ENCODE results near the gene SLC51A. TPM values are rescaled to one million over a fixed set of nuclear protein-coding genes. Genes with fewer than 3 reads are reported as not detected.

The SLC51A gene
- total RNA-seq, 1 donor from 2014 or later = not detected

DNA sequence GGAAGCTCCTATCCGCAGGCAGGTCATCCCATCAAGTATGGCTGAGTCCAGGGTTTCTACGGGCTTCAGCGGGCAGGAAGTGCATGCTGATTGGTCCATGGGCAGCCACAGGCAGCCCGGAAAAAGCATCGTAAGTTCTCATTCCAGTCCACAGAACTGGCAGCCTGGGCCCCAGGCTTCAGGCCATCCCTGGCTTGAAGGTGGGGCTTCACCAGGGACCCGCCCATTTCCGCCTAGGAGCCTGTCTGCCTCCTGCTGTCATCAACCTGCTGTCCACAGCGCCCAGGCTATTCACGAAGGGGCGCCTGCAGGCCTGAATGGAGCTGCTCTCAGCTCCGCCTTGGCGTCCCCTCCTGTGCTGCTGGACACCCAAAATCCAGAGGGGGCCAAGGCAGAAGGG is 57.3 kb downstream of the SLC51A start:
- H3K4me3 Mint-ChIP-seq = no peak overlapping the region
- H3K27me3 Mint-ChIP-seq (ENCODE audit: low read depth) = no peaks in the 10 kb centered on the region
- no peak for DNase-seq (ENCODE audit: low spot score in 2 of 2, unreplicated experiment in 2 of 2)
- H3K9me3 Mint-ChIP-seq = peaks cover 10% of the 10 kb centered on the region
- H3K36me3 Mint-ChIP-seq = peaks cover 30% of the 10 kb centered on the region
- H3K27ac Mint-ChIP-seq = no peak overlapping the region
- TF ChIP-seq, protein P1, sequence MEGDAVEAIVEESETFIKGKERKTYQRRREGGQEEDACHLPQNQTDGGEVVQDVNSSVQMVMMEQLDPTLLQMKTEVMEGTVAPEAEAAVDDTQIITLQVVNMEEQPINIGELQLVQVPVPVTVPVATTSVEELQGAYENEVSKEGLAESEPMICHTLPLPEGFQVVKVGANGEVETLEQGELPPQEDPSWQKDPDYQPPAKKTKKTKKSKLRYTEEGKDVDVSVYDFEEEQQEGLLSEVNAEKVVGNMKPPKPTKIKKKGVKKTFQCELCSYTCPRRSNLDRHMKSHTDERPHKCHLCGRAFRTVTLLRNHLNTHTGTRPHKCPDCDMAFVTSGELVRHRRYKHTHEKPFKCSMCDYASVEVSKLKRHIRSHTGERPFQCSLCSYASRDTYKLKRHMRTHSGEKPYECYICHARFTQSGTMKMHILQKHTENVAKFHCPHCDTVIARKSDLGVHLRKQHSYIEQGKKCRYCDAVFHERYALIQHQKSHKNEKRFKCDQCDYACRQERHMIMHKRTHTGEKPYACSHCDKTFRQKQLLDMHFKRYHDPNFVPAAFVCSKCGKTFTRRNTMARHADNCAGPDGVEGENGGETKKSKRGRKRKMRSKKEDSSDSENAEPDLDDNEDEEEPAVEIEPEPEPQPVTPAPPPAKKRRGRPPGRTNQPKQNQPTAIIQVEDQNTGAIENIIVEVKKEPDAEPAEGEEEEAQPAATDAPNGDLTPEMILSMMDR (IDR thresholded peaks at IDR 0.05; ENCODE audit: unreplicated experiment) = no peak
- H3K4me1 Mint-ChIP-seq = peaks cover 5% of the 10 kb centered on the region

DNA sequence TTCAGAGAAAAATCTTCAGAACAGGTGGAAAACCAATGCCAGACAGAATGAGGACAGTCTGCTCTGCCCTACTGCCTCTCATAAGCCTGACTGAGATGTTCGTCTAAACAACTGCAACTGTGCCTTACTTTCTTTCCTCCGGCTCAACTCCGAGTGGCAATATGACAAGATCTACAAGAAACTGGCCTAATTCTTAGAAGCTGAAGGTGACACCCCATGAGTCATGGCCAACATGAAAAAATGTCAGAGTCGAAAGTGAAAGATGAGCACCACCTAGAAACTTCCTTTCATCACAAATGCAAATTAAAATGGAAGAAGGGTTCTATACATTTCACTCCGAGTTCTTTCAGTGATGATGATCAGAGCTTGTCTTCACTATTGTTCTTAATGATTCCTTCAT is 58.3 kb downstream of the SLC51A start:
- no peak for DNase-seq (ENCODE audit: low spot score in 2 of 2, unreplicated experiment in 2 of 2)
- Mint-ChIP-seq H3K27ac (no peak overlapping the region), H3K27me3 (ENCODE audit: low read depth) (no peaks in the 10 kb centered on the region), H3K36me3 (peaks cover 24% of the 10 kb centered on the region), H3K9me3 (peaks cover 10% of the 10 kb centered on the region), H3K4me3 (no peak overlapping the region), H3K4me1 (peaks cover 9% of the 10 kb centered on the region)
- TF ChIP-seq, protein P1 (IDR thresholded peaks at IDR 0.05; ENCODE audit: unreplicated experiment) = no peak

DNA sequence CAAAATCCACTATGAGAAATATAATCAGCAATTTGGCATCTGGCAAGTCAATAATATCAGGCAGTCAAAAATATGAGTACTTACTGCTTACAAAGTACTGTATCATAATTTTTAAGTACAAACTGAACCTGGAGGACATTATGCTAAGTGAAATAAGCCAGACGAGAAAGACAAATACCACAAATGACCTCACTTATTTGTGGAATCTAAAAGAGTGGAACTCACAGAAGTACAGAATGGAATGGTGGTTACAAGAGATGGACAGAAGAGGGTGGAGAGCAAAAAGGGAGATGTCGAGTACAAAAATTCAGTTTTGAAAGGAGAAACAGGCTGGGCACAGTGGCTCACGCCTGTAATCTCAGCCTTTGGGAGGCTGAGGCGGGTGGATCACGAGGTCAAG is 58.8 kb downstream of the SLC51A start:
- Mint-ChIP-seq H3K9me3 (peaks cover 10% of the 10 kb centered on the region), H3K4me3 (no peak overlapping the region), H3K4me1 (peaks cover 11% of the 10 kb centered on the region), H3K27me3 (ENCODE audit: low read depth) (no peaks in the 10 kb centered on the region), H3K36me3 (peaks cover 22% of the 10 kb centered on the region), H3K27ac (no peak overlapping the region)
- TF ChIP-seq, protein P1 (IDR thresholded peaks at IDR 0.05; ENCODE audit: unreplicated experiment) = no peak
- DNase-seq (ENCODE audit: low spot score in 2 of 2, unreplicated experiment in 2 of 2) = no peak

DNA sequence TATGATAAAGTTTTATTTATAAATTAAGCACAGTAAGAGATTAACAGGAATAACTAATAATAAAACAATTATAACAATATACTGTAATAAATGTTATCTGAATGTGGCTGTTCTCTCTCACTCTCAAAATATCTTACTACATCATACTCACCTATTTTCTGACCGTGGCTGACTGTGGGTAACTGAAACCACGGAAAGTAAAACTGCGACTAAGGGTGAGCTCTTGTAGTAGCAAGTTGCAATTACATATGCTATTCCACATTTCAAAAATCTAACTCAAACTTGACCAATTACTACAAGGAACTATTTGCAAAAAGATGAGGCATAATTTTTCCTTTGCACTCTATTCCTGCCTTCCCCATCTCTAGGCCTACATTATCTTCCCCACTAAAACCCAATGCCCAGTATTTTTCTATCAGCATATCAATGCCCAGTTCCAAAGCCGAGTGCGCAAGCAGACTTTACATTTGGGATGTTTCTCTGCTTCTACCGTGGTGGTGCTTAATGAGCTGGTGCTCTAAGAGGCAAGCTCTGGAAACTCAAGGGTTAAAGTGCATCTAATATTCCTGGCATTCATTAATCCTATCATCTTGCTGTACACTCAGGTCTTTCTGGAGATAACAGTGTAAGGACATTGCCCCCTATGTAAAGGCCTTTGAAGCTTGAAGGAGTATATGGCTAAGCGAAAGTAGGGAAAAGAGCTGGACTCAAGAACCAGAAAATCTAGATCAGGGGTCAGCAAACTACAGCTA is 64.5 kb downstream of the SLC51A start:
- no peak overlapping the region for H3K27ac Mint-ChIP-seq
- H3K9me3 Mint-ChIP-seq = no peaks in the 10 kb centered on the region
- no peaks in the 10 kb centered on the region for H3K27me3 Mint-ChIP-seq (ENCODE audit: low read depth)
- TF ChIP-seq, protein P1 (IDR thresholded peaks at IDR 0.05; ENCODE audit: unreplicated experiment) = no peak
- peaks cover 4% of the 10 kb centered on the region for H3K36me3 Mint-ChIP-seq
- DNase-seq (ENCODE audit: low spot score in 2 of 2, unreplicated experiment in 2 of 2) = no peak
- H3K4me3 Mint-ChIP-seq = no peak overlapping the region
- H3K4me1 Mint-ChIP-seq = peaks cover 16% of the 10 kb centered on the region

DNA sequence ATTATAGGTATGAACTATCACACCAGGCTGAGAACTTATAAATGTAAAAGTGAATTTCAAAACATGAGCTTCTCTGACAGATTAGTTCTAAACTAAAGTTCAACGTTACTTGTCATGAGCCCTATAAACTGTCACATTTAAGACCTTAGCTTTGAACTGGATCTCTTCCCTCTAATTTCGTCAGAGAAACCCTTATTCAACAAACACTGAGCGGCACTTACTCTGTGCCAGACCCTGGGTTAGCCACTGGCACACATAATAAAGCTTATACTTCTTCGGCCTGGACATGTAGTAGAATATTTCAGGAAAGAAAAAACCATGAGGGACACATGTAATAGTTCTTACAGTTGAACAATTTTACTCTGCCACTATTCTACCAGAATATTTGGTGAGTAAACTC is 65.6 kb downstream of the SLC51A start:
- H3K4me1 Mint-ChIP-seq = peaks cover 24% of the 10 kb centered on the region
- peaks cover 4% of the 10 kb centered on the region for H3K36me3 Mint-ChIP-seq
- no peak overlapping the region for H3K27ac Mint-ChIP-seq
- TF ChIP-seq, protein P1 (IDR thresholded peaks at IDR 0.05; ENCODE audit: unreplicated experiment) = no peak
- no peaks in the 10 kb centered on the region for H3K9me3 Mint-ChIP-seq
- H3K4me3 Mint-ChIP-seq = no peak overlapping the region
- no peaks in the 10 kb centered on the region for H3K27me3 Mint-ChIP-seq (ENCODE audit: low read depth)
- DNase-seq (ENCODE audit: low spot score in 2 of 2, unreplicated experiment in 2 of 2) = no peak

Other genes with a start within 250 kb of the SLC51A start
- gene TFRC, start 134.4 kb upstream of the SLC51A start, total RNA-seq = 119 to 123 TPM (median 123 TPM) in 3 replicates
- 0.31 to 0.34 TPM in 2 of 3 replicates, not detected in the other for gene ZDHHC19, start 5.1 kb upstream of the SLC51A start, total RNA-seq
- 37.3 to 40.0 TPM (median 38.8 TPM) in 3 replicates for gene PCYT1A, start 71.2 kb downstream of the SLC51A start, total RNA-seq
- gene DYNLT2B, start 101.7 kb downstream of the SLC51A start, total RNA-seq = 17.5 to 18.5 TPM (median 17.6 TPM) in 3 replicates
- not detected in 3 replicates for gene TM4SF19, start 121.9 kb downstream of the SLC51A start, total RNA-seq
- gene UBXN7, start 215.9 kb downstream of the SLC51A start, total RNA-seq = 109 to 110 TPM (median 110 TPM) in 3 replicates